ENCODE measurements around the gene MICOS13. TPM values are rescaled to one million over a fixed set of nuclear protein-coding genes. Genes with fewer than 3 reads are reported as not detected.
A peak's percentile ranks its signal among the peaks of the same experiment; 100 is the strongest.

MICOS13 gene
- total RNA-seq, 2 experiments from 2014 or later: 50.9 to 55.3 TPM

DNA sequence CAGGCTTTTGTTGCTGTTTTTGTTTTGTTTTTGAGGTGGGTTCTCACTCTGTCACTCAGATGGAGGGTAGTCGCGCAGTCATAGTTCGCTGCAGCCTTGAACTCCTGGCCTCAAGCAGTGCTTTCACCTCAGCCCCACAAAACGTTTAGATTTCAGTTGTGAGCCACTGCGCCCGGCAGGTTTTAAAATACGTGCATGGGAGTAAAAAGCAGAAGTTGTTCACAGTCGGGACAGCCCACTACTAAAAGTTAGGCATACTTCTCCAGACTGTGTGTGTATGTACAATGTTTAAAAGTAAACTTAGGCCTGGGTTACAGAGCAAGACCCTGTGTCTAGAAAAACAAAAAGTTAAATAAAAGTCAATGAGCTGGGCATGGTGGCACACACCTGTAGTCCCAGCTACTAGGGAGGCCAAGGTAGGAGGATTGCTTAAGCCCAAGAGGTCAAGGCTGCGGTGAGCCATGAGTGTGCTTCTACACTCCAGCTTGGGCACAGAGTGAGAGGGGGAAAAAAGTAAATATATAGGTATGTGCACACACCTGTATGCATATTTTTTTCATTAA, 51.3 kb downstream of the MICOS13 start:
- Mint-ChIP-seq H3K4me3 (no peak overlapping the region), H3K9me3 (no peaks in the 10 kb centered on the region), H3K27ac (peak overlapping the region; percentile 51), H3K4me1 (ENCODE audit: low read depth) (peaks cover 80% of the 10 kb centered on the region), H3K27me3 (no peaks in the 10 kb centered on the region), H3K36me3 (peaks cover 61% of the 10 kb centered on the region)
- intact Hi-C loops (cut with micrococcal nuclease): no loop called here
- ChIA-PET POLR2A (no interaction called here), CTCF (no interaction called here)
- DNase-seq: no peak

DNA sequence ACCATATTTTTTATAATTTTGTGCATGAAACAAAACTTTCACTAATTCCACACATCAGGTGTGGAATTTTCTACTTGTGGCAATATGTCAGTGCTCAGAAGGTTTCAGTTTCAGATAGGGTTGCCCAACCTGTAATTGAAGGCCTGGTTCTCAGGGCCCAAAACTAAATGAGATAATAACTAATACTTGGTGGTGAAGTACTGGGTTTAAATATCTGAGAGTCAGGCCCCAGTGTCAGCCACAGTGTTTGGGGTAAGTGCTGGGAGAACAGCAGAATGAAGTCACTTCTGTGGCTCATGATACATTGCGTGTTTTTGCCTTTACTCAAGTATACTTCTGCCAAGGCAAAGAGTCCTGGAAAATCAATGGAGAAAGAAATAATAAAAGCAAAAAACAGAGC, 51.9 kb downstream of the MICOS13 start:
- no peak overlapping the region for H3K4me3 Mint-ChIP-seq
- no peaks in the 10 kb centered on the region for H3K27me3 Mint-ChIP-seq
- H3K27ac Mint-ChIP-seq: peak overlapping the region; percentile 51
- CTCF ChIA-PET: no interaction called here
- intact Hi-C loops (cut with micrococcal nuclease): no loop called here
- POLR2A ChIA-PET: no interaction called here
- peaks cover 63% of the 10 kb centered on the region for H3K36me3 Mint-ChIP-seq
- H3K4me1 Mint-ChIP-seq (ENCODE audit: low read depth): peaks cover 76% of the 10 kb centered on the region
- DNase-seq: no peak
- H3K9me3 Mint-ChIP-seq: no peaks in the 10 kb centered on the region

Other genes starting within 250 kb of the MICOS13 start
- gene ZNRF4, start 225.1 kb downstream of the MICOS13 start, total RNA-seq: not detected
- 1 to 10 TPM; 1.0 to 1.1 TPM for gene TINCR, start 112.6 kb downstream of the MICOS13 start, total RNA-seq
- 10 to 100 TPM; 63.5 to 76.4 TPM for gene SAFB2, start 57.7 kb downstream of the MICOS13 start, total RNA-seq
- gene SAFB, start 57.4 kb downstream of the MICOS13 start, total RNA-seq: 100 to 1,000 TPM; 103 to 113 TPM
- gene HSD11B1L, start 511 bp upstream of the MICOS13 start, total RNA-seq: 1 to 10 TPM; 3.8 to 4.1 TPM
- gene RPL36, start 9.8 kb upstream of the MICOS13 start, total RNA-seq: 1,000 to 10,000 TPM; 1,487 to 1,524 TPM
- 100 to 1,000 TPM; 178 to 181 TPM for gene LONP1, start 39.6 kb upstream of the MICOS13 start, total RNA-seq
- not detected for gene CATSPERD, start 40.1 kb upstream of the MICOS13 start, total RNA-seq
- gene PRR22, start 104.2 kb upstream of the MICOS13 start, total RNA-seq: 1 to 10 TPM; 2.2 to 2.6 TPM
- 10 to 100 TPM; 41.9 to 44.4 TPM for gene DUS3L, start 110.6 kb upstream of the MICOS13 start, total RNA-seq
- under 1 TPM; 0.22 to 0.97 TPM for gene NRTN, start 124.6 kb upstream of the MICOS13 start, total RNA-seq
- gene FUT6, start 159.2 kb upstream of the MICOS13 start, total RNA-seq: not detected
- not detected for gene FUT3, start 170.9 kb upstream of the MICOS13 start, total RNA-seq
- gene FUT5, start 190.0 kb upstream of the MICOS13 start, total RNA-seq: under 1 TPM; 0.15 to 0.24 TPM
- gene NDUFA11, start 223.3 kb upstream of the MICOS13 start, total RNA-seq: 100 to 1,000 TPM; 224 to 226 TPM
- gene VMAC, start 224.4 kb upstream of the MICOS13 start, total RNA-seq: 1 to 10 TPM; 2.9 to 3.3 TPM
- 1 to 10 TPM; 3.7 to 3.9 TPM for gene CAPS, start 233.7 kb upstream of the MICOS13 start, total RNA-seq